Measurements from ENCODE around the gene SMARCC1.
"Not testable (repeated sequence)": the region's sequence is repeated elsewhere in the genome, so short reads cannot be mapped to it uniquely, and the experiment has no call there.

- TF ChIP-seq, protein P1, sequence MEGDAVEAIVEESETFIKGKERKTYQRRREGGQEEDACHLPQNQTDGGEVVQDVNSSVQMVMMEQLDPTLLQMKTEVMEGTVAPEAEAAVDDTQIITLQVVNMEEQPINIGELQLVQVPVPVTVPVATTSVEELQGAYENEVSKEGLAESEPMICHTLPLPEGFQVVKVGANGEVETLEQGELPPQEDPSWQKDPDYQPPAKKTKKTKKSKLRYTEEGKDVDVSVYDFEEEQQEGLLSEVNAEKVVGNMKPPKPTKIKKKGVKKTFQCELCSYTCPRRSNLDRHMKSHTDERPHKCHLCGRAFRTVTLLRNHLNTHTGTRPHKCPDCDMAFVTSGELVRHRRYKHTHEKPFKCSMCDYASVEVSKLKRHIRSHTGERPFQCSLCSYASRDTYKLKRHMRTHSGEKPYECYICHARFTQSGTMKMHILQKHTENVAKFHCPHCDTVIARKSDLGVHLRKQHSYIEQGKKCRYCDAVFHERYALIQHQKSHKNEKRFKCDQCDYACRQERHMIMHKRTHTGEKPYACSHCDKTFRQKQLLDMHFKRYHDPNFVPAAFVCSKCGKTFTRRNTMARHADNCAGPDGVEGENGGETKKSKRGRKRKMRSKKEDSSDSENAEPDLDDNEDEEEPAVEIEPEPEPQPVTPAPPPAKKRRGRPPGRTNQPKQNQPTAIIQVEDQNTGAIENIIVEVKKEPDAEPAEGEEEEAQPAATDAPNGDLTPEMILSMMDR (IDR thresholded peaks at IDR 0.05; ENCODE audit: insufficient read depth, low read length, poor library complexity, severe bottlenecking), result not testable (repeated sequence)
- TF ChIP-seq EZH2phosphoT487 (conservative IDR thresholded peaks at IDR 0.05; ENCODE audit: low read length), result not testable (repeated sequence)
Measured at GRCh38 chr3:47829482-47829881, 47.8 kb upstream of the SMARCC1 start.
